Activated T-cell treated with anti-CD3 and anti-CD28 coated beads, Interleukin-2, amount 50 U/mL, for 72 hours (primary cell): ENCODE measurements around the gene PCNX2. TPM values are rescaled to one million over a fixed set of nuclear protein-coding genes. Genes with fewer than 3 reads are reported as not detected.

Experiments
- ATAC-seq, 2 donors: fragments of 150-1000 bp; cut with Tn5 transposase; replicated peaks in 1 of 2; 2 replicates each; pipeline ENCODE4 v1.10.0; 2021; ENCODE audit warnings: moderate library complexity in 2 of 2, mild to moderate bottlenecking in 1 of 2
- DNase-seq, 2 donors: peaks; one replicate each; pipeline ENCODE4 v3.0.0; 2021 to 2022; ENCODE audit warnings: mixed read lengths in 1 of 2
- H3K27ac Mint-ChIP-seq: one replicate; pipeline ENCODE4 v1.8.0; 2022; ENCODE audit warnings: mild to moderate bottlenecking, moderate library complexity, mixed read lengths
- H3K27me3 Mint-ChIP-seq: one replicate; pipeline ENCODE4 v1.8.0; 2022; ENCODE audit warnings: low read depth, mixed read lengths
- H3K36me3 Mint-ChIP-seq, 2 donors: one replicate each; pipeline ENCODE4 v1.8.0; 2022; ENCODE audit warnings: mixed read lengths in 2 of 2, mild to moderate bottlenecking in 1 of 2; ENCODE audit not compliant: insufficient read depth in 2 of 2
- H3K4me1 Mint-ChIP-seq: one replicate; pipeline ENCODE4 v1.8.0; 2022; ENCODE audit warnings: low read depth, mixed read lengths
- H3K4me3 Mint-ChIP-seq, 2 donors: one replicate each; pipeline ENCODE4 v1.8.0; 2022; ENCODE audit warnings: mild to moderate bottlenecking in 2 of 2, mixed read lengths in 2 of 2, moderate library complexity in 2 of 2
- H3K9me3 Mint-ChIP-seq, 2 donors: one replicate each; pipeline ENCODE4 v1.8.0; 2022; ENCODE audit warnings: mixed read lengths in 2 of 2
- total RNA-seq, 2 donors: library from RNA; stranded (reverse); gene quantifications; one replicate each; pipeline ENCODE4 v1.2.3, GENCODE V29; 2022

Gene PCNX2
- total RNA-seq, 2 donors from 2014 or later, result 26.2 to 28.6 TPM

- Mint-ChIP-seq H3K4me1 (no peaks in the 10 kb centered on the region), H3K9me3 (no peaks in the 10 kb centered on the region), H3K4me3 (no peak overlapping the region), H3K27me3 (no peaks in the 10 kb centered on the region), H3K27ac (no peak overlapping the region), H3K36me3 (peaks cover 5% of the 10 kb centered on the region in 2 donors)
- DNase-seq, result no peak
- no peak for ATAC-seq
Observed at GRCh38 chr1:233063462-233063861, 232.1 kb downstream of the PCNX2 start.

- no peaks in the 10 kb centered on the region for H3K27me3 Mint-ChIP-seq
- ATAC-seq, result no peak
- H3K9me3 Mint-ChIP-seq, result no peaks in the 10 kb centered on the region
- peaks cover 5% of the 10 kb centered on the region in 2 donors for H3K36me3 Mint-ChIP-seq
- H3K4me3 Mint-ChIP-seq, result no peak overlapping the region
- H3K27ac Mint-ChIP-seq, result no peak overlapping the region
- DNase-seq, result no peak
- H3K4me1 Mint-ChIP-seq, result no peaks in the 10 kb centered on the region
Observed at GRCh38 chr1:233061265-233061664, 234.3 kb downstream of the PCNX2 start.

- Mint-ChIP-seq H3K36me3 (peaks cover 5% of the 10 kb centered on the region in 2 donors), H3K9me3 (no peaks in the 10 kb centered on the region), H3K27me3 (no peaks in the 10 kb centered on the region), H3K4me1 (no peaks in the 10 kb centered on the region), H3K27ac (no peak overlapping the region), H3K4me3 (no peak overlapping the region)
- DNase-seq (no peak), ATAC-seq (no peak)
Observed at GRCh38 chr1:233060461-233060994, 235.0 kb downstream of the PCNX2 start.

GRCh38 chr1:233057836-233058235, 237.7 kb downstream of the PCNX2 start:
- Mint-ChIP-seq H3K9me3 (peaks cover under 1 to 1% of the 10 kb centered on the region in 2 donors), H3K36me3 (peaks cover 5 to 6% of the 10 kb centered on the region in 2 donors), H3K4me1 (no peaks in the 10 kb centered on the region), H3K4me3 (no peak overlapping the region), H3K27ac (no peak overlapping the region), H3K27me3 (no peaks in the 10 kb centered on the region)
- DNase-seq (no peak), ATAC-seq (no peak)

DNA sequence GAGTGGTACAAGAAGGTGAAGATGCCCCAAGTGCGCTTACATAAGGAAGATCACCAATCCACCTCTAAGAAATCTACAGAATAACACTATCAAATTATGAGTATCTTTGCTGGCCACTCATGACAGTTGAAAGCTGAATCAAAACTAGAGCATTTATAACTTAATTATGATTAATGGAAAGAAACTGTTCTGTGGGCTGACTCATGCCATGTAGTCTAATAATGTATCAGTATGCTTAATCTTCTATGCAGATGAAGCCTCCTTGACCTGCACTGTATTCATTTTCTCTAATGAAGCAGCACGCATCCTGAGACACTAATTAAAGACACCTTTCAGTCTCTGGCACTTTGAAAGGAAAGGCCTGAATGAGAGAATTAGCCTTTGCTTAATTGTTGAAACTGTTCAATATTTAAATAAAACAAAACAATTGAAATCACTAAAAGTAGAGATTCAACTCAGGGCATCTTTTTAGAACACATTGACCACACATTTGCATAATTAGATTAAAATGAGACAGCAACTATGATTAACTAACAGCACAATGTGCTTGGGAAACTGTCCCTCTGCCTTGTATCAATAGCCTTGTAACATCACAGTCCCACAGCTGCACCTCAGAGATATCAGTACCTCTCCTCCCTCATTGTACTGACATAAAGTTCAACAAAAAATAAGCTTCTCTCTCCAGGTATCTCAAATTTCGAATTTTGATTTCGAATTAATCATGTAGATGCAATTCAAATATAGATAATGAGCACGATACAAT, 239.5 kb downstream of the PCNX2 start:
- H3K9me3 Mint-ChIP-seq, result peaks cover 1 to 2% of the 10 kb centered on the region in 2 donors
- H3K36me3 Mint-ChIP-seq, result peaks cover 5 to 12% of the 10 kb centered on the region in 2 donors
- no peak overlapping the region for H3K4me3 Mint-ChIP-seq
- ATAC-seq (no peak), DNase-seq (no peak)
- no peak overlapping the region for H3K27ac Mint-ChIP-seq
- no peaks in the 10 kb centered on the region for H3K27me3 Mint-ChIP-seq
- H3K4me1 Mint-ChIP-seq, result no peaks in the 10 kb centered on the region

GRCh38 chr1:233045588-233045987, 249.9 kb downstream of the PCNX2 start:
- peaks cover 7% of the 10 kb centered on the region in 2 donors for H3K9me3 Mint-ChIP-seq
- no peak overlapping the region for H3K4me3 Mint-ChIP-seq
- DNase-seq, result no peak

DNA sequence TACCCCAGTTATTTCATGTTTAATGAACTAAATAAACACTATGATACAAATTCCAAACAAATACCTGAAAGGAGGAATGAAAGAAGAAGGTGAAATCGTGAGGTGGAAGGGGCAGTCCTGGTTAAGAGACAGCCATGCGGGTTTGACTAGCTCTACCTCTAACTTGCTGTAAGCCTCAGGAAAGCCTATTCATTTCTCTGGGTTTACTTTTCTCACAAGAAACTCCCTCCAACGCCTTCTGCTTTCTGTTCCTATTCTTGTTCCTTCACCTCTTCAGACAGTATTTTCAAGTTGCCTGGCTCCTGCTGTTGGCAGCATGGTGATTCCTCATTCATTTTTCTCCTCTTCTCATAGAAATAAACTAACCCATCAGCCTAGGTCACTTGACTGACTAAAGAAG, 252.7 kb downstream of the PCNX2 start:
- no peaks in the 10 kb centered on the region for H3K27me3 Mint-ChIP-seq
- peaks cover 5 to 10% of the 10 kb centered on the region in 2 donors for H3K36me3 Mint-ChIP-seq

More at GRCh38 chr1:233045588-233045987, 249.9 kb downstream of the PCNX2 start:
- Mint-ChIP-seq H3K27me3 (no peaks in the 10 kb centered on the region), H3K4me1 (no peaks in the 10 kb centered on the region), H3K36me3 (peaks cover 11 to 27% of the 10 kb centered on the region in 2 donors), H3K27ac (no peak overlapping the region)
- ATAC-seq, result no peak

GRCh38 chr1:233040494-233040893, 255.0 kb downstream of the PCNX2 start:
- peaks cover 2 to 3% of the 10 kb centered on the region in 2 donors for H3K36me3 Mint-ChIP-seq
- ATAC-seq, result no peak

More for the DNA sequence above, 252.7 kb downstream of the PCNX2 start:
- no peaks in the 10 kb centered on the region for H3K4me1 Mint-ChIP-seq
- no peak overlapping the region for H3K27ac Mint-ChIP-seq
- peaks cover 0 to 1% of the 10 kb centered on the region in 2 donors for H3K9me3 Mint-ChIP-seq
- ATAC-seq (no peak), DNase-seq (no peak)
- no peak overlapping the region for H3K4me3 Mint-ChIP-seq

DNA sequence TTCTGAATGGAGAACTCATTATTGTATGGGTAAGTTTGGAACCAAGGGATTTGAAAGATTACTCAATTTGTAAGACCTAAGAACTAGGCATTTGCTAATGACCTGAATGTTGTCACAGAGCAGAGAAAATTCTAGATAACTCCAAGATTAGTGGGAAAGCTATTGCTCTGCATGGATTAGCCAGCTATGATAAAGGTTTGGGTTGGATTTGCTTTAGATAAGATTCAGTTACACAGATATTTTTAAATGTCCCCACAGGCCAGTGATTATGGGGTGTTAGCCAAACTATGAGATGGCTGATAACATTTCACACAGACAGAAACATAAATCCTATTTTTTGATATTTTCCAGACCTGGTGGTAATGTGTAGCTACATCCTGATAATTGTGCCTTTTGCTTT, 256.9 kb downstream of the PCNX2 start:
- no peak for DNase-seq
- Mint-ChIP-seq H3K27me3 (no peaks in the 10 kb centered on the region), H3K4me3 (no peak overlapping the region), H3K27ac (no peak overlapping the region), H3K36me3 (no peaks in the 10 kb centered on the region), H3K4me1 (no peaks in the 10 kb centered on the region), H3K9me3 (no peaks in the 10 kb centered on the region)
- no peak for ATAC-seq

More at GRCh38 chr1:233040494-233040893, 255.0 kb downstream of the PCNX2 start:
- DNase-seq, result no peak
- Mint-ChIP-seq H3K27me3 (no peaks in the 10 kb centered on the region), H3K27ac (no peak overlapping the region), H3K4me1 (no peaks in the 10 kb centered on the region), H3K9me3 (no peaks in the 10 kb centered on the region), H3K4me3 (no peak overlapping the region)

DNA sequence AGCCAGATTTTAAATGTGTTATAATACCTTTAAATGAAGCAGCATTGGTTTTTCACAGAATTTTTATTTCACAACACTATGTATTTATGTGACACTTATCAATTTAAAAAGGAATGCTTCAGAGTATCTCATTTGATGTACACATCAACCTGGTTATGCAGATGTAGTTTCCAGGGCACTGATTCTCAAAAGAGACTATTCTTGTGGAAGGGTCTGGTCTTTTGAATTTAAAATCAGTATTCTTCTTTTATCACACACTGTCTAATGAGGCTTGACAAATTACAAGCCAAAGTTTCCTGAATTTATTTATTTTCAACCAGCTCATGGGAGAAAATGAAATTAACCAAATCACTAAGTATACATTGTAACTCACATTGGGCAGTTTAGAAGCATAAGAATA, 257.7 kb downstream of the PCNX2 start:
- Mint-ChIP-seq H3K9me3 (no peaks in the 10 kb centered on the region), H3K4me1 (no peaks in the 10 kb centered on the region), H3K4me3 (no peak overlapping the region), H3K27me3 (no peaks in the 10 kb centered on the region), H3K27ac (no peak overlapping the region), H3K36me3 (no peaks in the 10 kb centered on the region)
- no peak for DNase-seq
- ATAC-seq, result no peak

- ATAC-seq (no peak), DNase-seq (no peak)
- H3K4me1 Mint-ChIP-seq, result no peaks in the 10 kb centered on the region
- no peaks in the 10 kb centered on the region for H3K36me3 Mint-ChIP-seq
- H3K27ac Mint-ChIP-seq, result no peak overlapping the region
- no peaks in the 10 kb centered on the region for H3K9me3 Mint-ChIP-seq
- no peak overlapping the region for H3K4me3 Mint-ChIP-seq
- H3K27me3 Mint-ChIP-seq, result no peaks in the 10 kb centered on the region
Observed at GRCh38 chr1:233034836-233035235, 260.7 kb downstream of the PCNX2 start.

GRCh38 chr1:233033361-233033760, 262.2 kb downstream of the PCNX2 start:
- DNase-seq (no peak), ATAC-seq (no peak)
- Mint-ChIP-seq H3K36me3 (no peaks in the 10 kb centered on the region), H3K9me3 (no peaks in the 10 kb centered on the region), H3K27me3 (no peaks in the 10 kb centered on the region), H3K27ac (no peak overlapping the region), H3K4me3 (no peak overlapping the region), H3K4me1 (no peaks in the 10 kb centered on the region)

GRCh38 chr1:233032916-233033315, 262.6 kb downstream of the PCNX2 start:
- Mint-ChIP-seq H3K27ac (no peak overlapping the region), H3K4me1 (no peaks in the 10 kb centered on the region), H3K9me3 (no peaks in the 10 kb centered on the region), H3K27me3 (no peaks in the 10 kb centered on the region), H3K4me3 (no peak overlapping the region), H3K36me3 (no peaks in the 10 kb centered on the region)
- ATAC-seq (no peak), DNase-seq (no peak)

GRCh38 chr1:233031521-233031920, 264.0 kb downstream of the PCNX2 start:
- Mint-ChIP-seq H3K27me3 (no peaks in the 10 kb centered on the region), H3K36me3 (no peaks in the 10 kb centered on the region), H3K4me1 (no peaks in the 10 kb centered on the region), H3K9me3 (no peaks in the 10 kb centered on the region), H3K27ac (no peak overlapping the region), H3K4me3 (no peak overlapping the region)
- DNase-seq, result no peak
- no peak for ATAC-seq
